HCT116 (cell line): ENCODE results near the gene AATF. TPM values are rescaled to one million over a fixed set of nuclear protein-coding genes. Genes with fewer than 3 reads are reported as not detected.

Source experiments
- ATAC-seq: fragments of 200-7000 bp; cut with Tn5 transposase; 2 replicates; pipeline ENCODE4 v1.9.1; 2020; ENCODE audit warnings: mild to moderate bottlenecking, moderate library complexity
- BruUV-seq: library from RNA; stranded (reverse); fragments of 400-500 nt; replicated peaks from 2 replicates; lab custom pipeline; 2021; lab: Mats Ljungman, UMichigan
- CTCF ChIA-PET: fragments of 300-600 bp; sonication (Branson Sonifier 250); formaldehyde crosslinking; loops from one replicate; lab custom pipeline; 2021; ENCODE audit warnings: antibody characterized with exemption; lab: Charles Lee
- POLR2A ChIA-PET: fragments of 300-600, 350-600 bp; sonication (Branson Sonifier 250); formaldehyde crosslinking; loops from one replicate; lab custom pipeline; 2021; ENCODE audit warnings: antibody characterized with exemption; lab: Charles Lee
- RAD21 ChIA-PET, 2 experiments: fragments of 300-600 bp; sonication (Branson Sonifier 250); formaldehyde crosslinking; loops; one replicate each; lab custom pipeline; 2023; ENCODE audit warnings: low total read pairs in 2 of 2; ENCODE audit not compliant: uncharacterized antibody in 2 of 2, unreplicated experiment in 2 of 2, low non-redundant PET in 1 of 2; lab: Charles Lee
- DNase-seq: peaks from one replicate; pipeline ENCODE4 v3.0.0-alpha.2; 2010; ENCODE audit warnings: low read depth, low spot score
- H2AFZ ChIP-seq: fragments of 200-600 bp; shearing (Covaris generic), sonication (generic); 2 replicates; pipeline ENCODE4 v1.6.1; 2017; ENCODE audit warnings: low read depth, mixed run types, mixed read lengths, antibody characterized with exemption, low read length; ENCODE audit not compliant: poor library complexity, severe bottlenecking
- H3K27ac ChIP-seq: 2 replicates; pipeline ENCODE4 v1.5.1; 2012; ENCODE audit warnings: low read depth, low read length
- H3K27me3 ChIP-seq: fragments of 200-600 bp; sonication (generic); 2 replicates; pipeline ENCODE4 v1.6.1; 2016; ENCODE audit warnings: mixed run types, low read length, mixed read lengths; ENCODE audit not compliant: insufficient read depth
- H3K36me3 ChIP-seq, 2 experiments: fragments of 200-500 bp in 1 of 2; fragments of 200-600 bp in 1 of 2; sonication (Bioruptor generic) in 1 of 2; sonication (generic) in 1 of 2; 2 replicates each; pipeline versions ENCODE4 v1.5.1 to v1.6.1; 2014 to 2016; ENCODE audit warnings: low read length in 2 of 2, inconsistent platforms in 1 of 2, mixed read lengths in 1 of 2, mixed run types in 1 of 2; ENCODE audit not compliant: insufficient read depth in 2 of 2, control insufficient read depth in 1 of 2
- H3K4me1 ChIP-seq, 2 experiments: fragments of 200-600 bp in 1 of 2; sonication (generic) in 1 of 2; 2 replicates each; pipeline versions ENCODE4 v1.5.1 to v1.6.1; 2012 to 2017; ENCODE audit warnings: low read length in 2 of 2, inconsistent platforms in 1 of 2, mild to moderate bottlenecking in 1 of 2, mixed read lengths in 1 of 2, mixed run types in 1 of 2, moderate library complexity in 1 of 2; ENCODE audit not compliant: insufficient read depth in 2 of 2, control insufficient read depth in 1 of 2
- H3K4me2 ChIP-seq: fragments of 200-600 bp; sonication (generic); 2 replicates; pipeline ENCODE4 v1.6.1; 2017; ENCODE audit warnings: mixed run types, low read length, mixed read lengths
- H3K4me3 ChIP-seq, 2 experiments: fragments of 200-600 bp in 1 of 2; sonication (generic) in 1 of 2; replicated peaks in 1 of 2; 2 replicates each; pipeline ENCODE4 v1.5.1; 2011 to 2016; ENCODE audit warnings: low read length in 2 of 2, control low read depth in 1 of 2, low read depth in 1 of 2, mild to moderate bottlenecking in 1 of 2, mixed read lengths in 1 of 2, mixed run types in 1 of 2
- H3K79me2 ChIP-seq: fragments of 200-600 bp; sonication (generic); 2 replicates; pipeline ENCODE4 v1.6.1; 2017; ENCODE audit warnings: mild to moderate bottlenecking, mixed run types, low read length, moderate library complexity, mixed read lengths; ENCODE audit not compliant: insufficient read depth
- H3K9ac ChIP-seq: fragments of 200-600 bp; sonication (generic); 2 replicates; pipeline ENCODE4 v1.6.1; 2016; ENCODE audit warnings: low read length, mixed read lengths
- H3K9me2 ChIP-seq: fragments of 200-600 bp; sonication (generic), shearing (Covaris generic); 2 replicates; pipeline ENCODE4 v1.6.1; 2017; ENCODE audit warnings: mixed run types, mild to moderate bottlenecking, moderate library complexity; ENCODE audit not compliant: insufficient read depth
- H3K9me3 ChIP-seq, 2 experiments: fragments of 200-500 bp in 1 of 2; fragments of 200-600 bp in 1 of 2; sonication (Bioruptor generic) in 1 of 2; sonication (generic) in 1 of 2; 2 replicates each; pipeline ENCODE4 v1.6.1; 2014 to 2017; ENCODE audit warnings: low read length in 2 of 2, mixed read lengths in 2 of 2, inconsistent platforms in 1 of 2, low read depth in 1 of 2, mild to moderate bottlenecking in 1 of 2, mixed run types in 1 of 2, moderate library complexity in 1 of 2; ENCODE audit not compliant: control insufficient read depth in 1 of 2, insufficient read depth in 1 of 2
- H4K20me1 ChIP-seq: fragments of 200-600 bp; sonication (generic), shearing (Covaris generic); 2 replicates; pipeline ENCODE4 v1.6.1; 2017; ENCODE audit warnings: mixed run types, mild to moderate bottlenecking, moderate library complexity; ENCODE audit not compliant: insufficient read depth
- ELF1 ChIP-seq: IDR thresholded peaks from 2 replicates; pipeline ENCODE4 v1.6.1; 2012; ENCODE audit warnings: low read depth, borderline replicate concordance
- EZH2phosphoT487 ChIP-seq: fragments of 200-600 bp; IDR thresholded peaks from 2 replicates; pipeline ENCODE4 v1.6.1; 2018; ENCODE audit warnings: antibody characterized with exemption, borderline replicate concordance
- FOSL1 ChIP-seq: IDR thresholded peaks from 2 replicates; pipeline ENCODE4 v1.6.1; 2012; ENCODE audit warnings: low read depth
- JUND ChIP-seq: IDR thresholded peaks from 2 replicates; pipeline ENCODE4 v1.6.1; 2012
- POLR2AphosphoS5 ChIP-seq: IDR thresholded peaks from 2 replicates; pipeline ENCODE4 v1.6.1; 2011; ENCODE audit warnings: mild to moderate bottlenecking, low read depth, low read length, moderate library complexity
- TCF7L2 ChIP-seq: IDR thresholded peaks from 2 replicates; pipeline ENCODE4 v1.7.0; 2011; ENCODE audit warnings: borderline replicate concordance, inconsistent platforms; ENCODE audit not compliant: insufficient read depth, insufficient read length; ENCODE audit errors: extremely low read depth
- ZFX ChIP-seq: fragments of 450-650 bp; IDR thresholded peaks from 2 replicates; pipeline ENCODE4 v1.6.1; 2017
- intact Hi-C: fragments of 100-400 bp; cut with micrococcal nuclease; formaldehyde crosslinking; loops from 2 replicates; pipeline ENCODE4 v1.10.0; 2022
- total RNA-seq: library from RNA; stranded (reverse); gene quantifications from one replicate; pipeline ENCODE4 v1.2.1, GENCODE V29; 2021; ENCODE audit not compliant: unreplicated experiment
- TF ChIP-seq, protein P1 (sequence below): IDR thresholded peaks from 2 replicates; pipeline ENCODE4 v1.6.1; 2011; ENCODE audit warnings: mild to moderate bottlenecking, low read length, moderate library complexity; ENCODE audit not compliant: insufficient replicate concordance; ENCODE audit errors: extremely low read depth
- TF ChIP-seq, protein P2 (sequence below): IDR thresholded peaks from 2 replicates; pipeline ENCODE4 v1.6.1; 2012
- TF ChIP-seq, protein P3 (sequence below): IDR thresholded peaks from 2 replicates; pipeline ENCODE4 v1.6.1; 2012; ENCODE audit warnings: low read depth
- TF ChIP-seq, protein P4 (sequence below), 3 experiments: fragments of 200-600 bp in 1 of 3; sonication (generic) in 1 of 3; IDR thresholded peaks in 2 of 3; conservative IDR thresholded peaks in 1 of 3; 2 replicates each; pipeline ENCODE4 v1.5.1; 2012 to 2017; ENCODE audit warnings: low read depth in 2 of 3, low read length in 2 of 3, antibody characterized with exemption in 1 of 3, borderline replicate concordance in 1 of 3, control low read depth in 1 of 3, mild to moderate bottlenecking in 1 of 3, mixed read lengths in 1 of 3, mixed run types in 1 of 3, moderate library complexity in 1 of 3; ENCODE audit not compliant: insufficient read depth in 1 of 3

Gene AATF
- total RNA-seq, 1 experiment from 2014 or later, result 105 TPM

DNA sequence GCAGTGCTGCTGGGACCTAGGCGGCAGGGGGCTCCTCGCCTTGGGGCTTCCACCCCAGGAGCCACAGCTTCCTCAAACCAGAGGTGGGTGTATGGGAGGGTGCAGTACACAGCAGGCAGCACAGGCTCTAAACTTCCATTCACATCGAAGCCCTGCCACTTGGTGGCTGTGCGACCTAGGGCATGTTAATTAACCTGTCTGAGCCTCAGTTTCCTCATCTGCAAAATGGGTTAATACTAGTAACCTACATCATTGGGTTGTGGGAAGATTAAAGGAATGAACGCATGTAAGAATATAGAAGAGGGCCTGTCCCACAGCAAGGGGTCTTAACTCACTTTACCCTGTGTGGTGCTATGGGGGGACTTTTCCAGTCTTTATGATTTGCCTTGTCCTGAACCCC, 38.2 kb upstream of the AATF start (continued):
- TF ChIP-seq, protein P1, sequence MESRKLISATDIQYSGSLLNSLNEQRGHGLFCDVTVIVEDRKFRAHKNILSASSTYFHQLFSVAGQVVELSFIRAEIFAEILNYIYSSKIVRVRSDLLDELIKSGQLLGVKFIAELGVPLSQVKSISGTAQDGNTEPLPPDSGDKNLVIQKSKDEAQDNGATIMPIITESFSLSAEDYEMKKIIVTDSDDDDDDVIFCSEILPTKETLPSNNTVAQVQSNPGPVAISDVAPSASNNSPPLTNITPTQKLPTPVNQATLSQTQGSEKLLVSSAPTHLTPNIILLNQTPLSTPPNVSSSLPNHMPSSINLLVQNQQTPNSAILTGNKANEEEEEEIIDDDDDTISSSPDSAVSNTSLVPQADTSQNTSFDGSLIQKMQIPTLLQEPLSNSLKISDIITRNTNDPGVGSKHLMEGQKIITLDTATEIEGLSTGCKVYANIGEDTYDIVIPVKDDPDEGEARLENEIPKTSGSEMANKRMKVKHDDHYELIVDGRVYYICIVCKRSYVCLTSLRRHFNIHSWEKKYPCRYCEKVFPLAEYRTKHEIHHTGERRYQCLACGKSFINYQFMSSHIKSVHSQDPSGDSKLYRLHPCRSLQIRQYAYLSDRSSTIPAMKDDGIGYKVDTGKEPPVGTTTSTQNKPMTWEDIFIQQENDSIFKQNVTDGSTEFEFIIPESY, result no peak

DNA sequence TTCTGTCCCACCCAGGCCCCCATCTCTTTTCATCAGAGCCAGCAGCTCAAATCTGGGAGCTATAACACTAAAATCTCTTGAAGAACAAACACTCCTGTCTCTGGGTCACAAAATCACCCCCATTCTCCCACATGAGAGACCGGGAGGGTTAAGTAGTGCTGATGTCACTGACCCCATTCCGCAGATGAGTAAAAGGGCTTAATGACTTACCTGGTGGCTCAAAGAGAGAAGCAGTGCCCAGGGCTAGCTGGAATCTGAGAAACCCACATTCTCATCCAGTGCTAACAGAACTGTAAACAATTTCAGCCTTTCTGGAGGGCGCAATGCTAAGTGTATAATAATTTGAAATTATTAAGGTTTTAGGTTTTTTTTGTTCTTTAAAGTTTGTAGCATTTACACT, 37.8 kb upstream of the AATF start:
- CTCF ChIA-PET, result no interaction called here
- TF ChIP-seq ZFX (no peak), TCF7L2 (no peak), FOSL1 (no peak), POLR2AphosphoS5 (no peak), EZH2phosphoT487 (no peak), JUND (no peak), ELF1 (no peak)
- TF ChIP-seq, protein P2, sequence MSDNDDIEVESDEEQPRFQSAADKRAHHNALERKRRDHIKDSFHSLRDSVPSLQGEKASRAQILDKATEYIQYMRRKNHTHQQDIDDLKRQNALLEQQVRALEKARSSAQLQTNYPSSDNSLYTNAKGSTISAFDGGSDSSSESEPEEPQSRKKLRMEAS, result no peak
- TF ChIP-seq, protein P3, sequence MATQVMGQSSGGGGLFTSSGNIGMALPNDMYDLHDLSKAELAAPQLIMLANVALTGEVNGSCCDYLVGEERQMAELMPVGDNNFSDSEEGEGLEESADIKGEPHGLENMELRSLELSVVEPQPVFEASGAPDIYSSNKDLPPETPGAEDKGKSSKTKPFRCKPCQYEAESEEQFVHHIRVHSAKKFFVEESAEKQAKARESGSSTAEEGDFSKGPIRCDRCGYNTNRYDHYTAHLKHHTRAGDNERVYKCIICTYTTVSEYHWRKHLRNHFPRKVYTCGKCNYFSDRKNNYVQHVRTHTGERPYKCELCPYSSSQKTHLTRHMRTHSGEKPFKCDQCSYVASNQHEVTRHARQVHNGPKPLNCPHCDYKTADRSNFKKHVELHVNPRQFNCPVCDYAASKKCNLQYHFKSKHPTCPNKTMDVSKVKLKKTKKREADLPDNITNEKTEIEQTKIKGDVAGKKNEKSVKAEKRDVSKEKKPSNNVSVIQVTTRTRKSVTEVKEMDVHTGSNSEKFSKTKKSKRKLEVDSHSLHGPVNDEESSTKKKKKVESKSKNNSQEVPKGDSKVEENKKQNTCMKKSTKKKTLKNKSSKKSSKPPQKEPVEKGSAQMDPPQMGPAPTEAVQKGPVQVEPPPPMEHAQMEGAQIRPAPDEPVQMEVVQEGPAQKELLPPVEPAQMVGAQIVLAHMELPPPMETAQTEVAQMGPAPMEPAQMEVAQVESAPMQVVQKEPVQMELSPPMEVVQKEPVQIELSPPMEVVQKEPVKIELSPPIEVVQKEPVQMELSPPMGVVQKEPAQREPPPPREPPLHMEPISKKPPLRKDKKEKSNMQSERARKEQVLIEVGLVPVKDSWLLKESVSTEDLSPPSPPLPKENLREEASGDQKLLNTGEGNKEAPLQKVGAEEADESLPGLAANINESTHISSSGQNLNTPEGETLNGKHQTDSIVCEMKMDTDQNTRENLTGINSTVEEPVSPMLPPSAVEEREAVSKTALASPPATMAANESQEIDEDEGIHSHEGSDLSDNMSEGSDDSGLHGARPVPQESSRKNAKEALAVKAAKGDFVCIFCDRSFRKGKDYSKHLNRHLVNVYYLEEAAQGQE, result no peak
- TF ChIP-seq, protein P4, sequence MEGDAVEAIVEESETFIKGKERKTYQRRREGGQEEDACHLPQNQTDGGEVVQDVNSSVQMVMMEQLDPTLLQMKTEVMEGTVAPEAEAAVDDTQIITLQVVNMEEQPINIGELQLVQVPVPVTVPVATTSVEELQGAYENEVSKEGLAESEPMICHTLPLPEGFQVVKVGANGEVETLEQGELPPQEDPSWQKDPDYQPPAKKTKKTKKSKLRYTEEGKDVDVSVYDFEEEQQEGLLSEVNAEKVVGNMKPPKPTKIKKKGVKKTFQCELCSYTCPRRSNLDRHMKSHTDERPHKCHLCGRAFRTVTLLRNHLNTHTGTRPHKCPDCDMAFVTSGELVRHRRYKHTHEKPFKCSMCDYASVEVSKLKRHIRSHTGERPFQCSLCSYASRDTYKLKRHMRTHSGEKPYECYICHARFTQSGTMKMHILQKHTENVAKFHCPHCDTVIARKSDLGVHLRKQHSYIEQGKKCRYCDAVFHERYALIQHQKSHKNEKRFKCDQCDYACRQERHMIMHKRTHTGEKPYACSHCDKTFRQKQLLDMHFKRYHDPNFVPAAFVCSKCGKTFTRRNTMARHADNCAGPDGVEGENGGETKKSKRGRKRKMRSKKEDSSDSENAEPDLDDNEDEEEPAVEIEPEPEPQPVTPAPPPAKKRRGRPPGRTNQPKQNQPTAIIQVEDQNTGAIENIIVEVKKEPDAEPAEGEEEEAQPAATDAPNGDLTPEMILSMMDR (IDR thresholded peaks at IDR 0.05 in 2 of 3, conservative IDR thresholded peaks at IDR 0.05 in 1 of 3; ENCODE audit: borderline replicate concordance in 1 of 3, insufficient read depth in 1 of 3, low read depth in 2 of 3, low read length in 2 of 3), result no peak
- intact Hi-C loops, result no loop called here
- H3K9ac ChIP-seq, result no peak overlapping the region
- no peak overlapping the region for H3K27ac ChIP-seq
- DNase-seq, result no peak
- H3K79me2 ChIP-seq, result no peaks in the 10 kb centered on the region
- no peaks in the 10 kb centered on the region for H3K9me2 ChIP-seq
- no peak overlapping the region for H3K4me2 ChIP-seq
- no peak overlapping the region for H2AFZ ChIP-seq
- ATAC-seq, result no peak
- H3K9me3 ChIP-seq, result no peaks in the 10 kb centered on the region
- no peaks in the 10 kb centered on the region for H4K20me1 ChIP-seq
- POLR2A ChIA-PET, result interaction anchor here (2.1 kb wide), 1 partner anchor 8 kb away, joined by 5 read pairs; no protein-coding TSS in a partner anchor
- H3K4me3 ChIP-seq, result no peak overlapping the region
- RAD21 ChIA-PET, result no interaction called here
- no peaks in the 10 kb centered on the region for H3K36me3 ChIP-seq
- H3K4me1 ChIP-seq, result 0 out of 4 replicates have a peak, but pooled peaks cover 0 to 2% of the 10 kb centered on the region in 2 experiments
- no peaks in the 10 kb centered on the region for H3K27me3 ChIP-seq
- BruUV-seq, result no TSS peak
